CD8-positive, alpha-beta memory T cell (primary cell): Measurements from ENCODE around the gene APEH. TPM values are rescaled to one million over a fixed set of nuclear protein-coding genes. Genes with fewer than 3 reads are reported as not detected.
"Not testable (repeated sequence)": the region's sequence is repeated elsewhere in the genome, so short reads cannot be mapped to it uniquely, and the experiment has no call there.

Experiments
- CTCF ChIA-PET: fragments of 350-600 bp; sonication (Branson Sonifier 250); formaldehyde crosslinking; loops from one replicate; lab custom pipeline; 2021; ENCODE audit warnings: antibody characterized with exemption; lab: Charles Lee
- POLR2A ChIA-PET: fragments of 350-600 bp; sonication (Branson Sonifier 250); formaldehyde crosslinking; loops from one replicate; lab custom pipeline; 2021; ENCODE audit warnings: antibody characterized with exemption; lab: Charles Lee
- DNase-seq, 5 donors: peaks; one replicate each; pipeline versions ENCODE4 v3.0.0 to v3.0.0-alpha.2; 2020 to 2022; ENCODE audit warnings: mixed read lengths in 1 of 5
- H3K27ac ChIP-seq: one replicate; pipeline ENCODE4 v1.7.0; 2013; ENCODE audit warnings: low read depth, mild to moderate bottlenecking, low read length, moderate library complexity
- H3K27me3 ChIP-seq: 2 replicates; pipeline ENCODE4 v1.7.0; 2013; ENCODE audit warnings: low read length, mild to moderate bottlenecking; ENCODE audit not compliant: insufficient read depth, poor library complexity, severe bottlenecking
- H3K36me3 ChIP-seq: 2 replicates; pipeline ENCODE4 v1.7.0; 2013; ENCODE audit warnings: mild to moderate bottlenecking, low read length, moderate library complexity; ENCODE audit not compliant: insufficient read depth
- H3K4me1 ChIP-seq: 2 replicates; pipeline ENCODE4 v1.7.0; 2013; ENCODE audit warnings: mild to moderate bottlenecking, low read length, moderate library complexity; ENCODE audit not compliant: insufficient read depth
- H3K4me3 ChIP-seq: 2 replicates; pipeline ENCODE4 v1.7.0; 2013; ENCODE audit warnings: mild to moderate bottlenecking, low read length
- H3K9me3 ChIP-seq: 2 replicates; pipeline ENCODE4 v1.7.0; 2013; ENCODE audit warnings: mild to moderate bottlenecking, low read length
- H3K27ac Mint-ChIP-seq, 8 donors: one replicate each; pipeline ENCODE4 v1.8.0; 2020 to 2021; ENCODE audit warnings: mixed read lengths in 8 of 8, mild to moderate bottlenecking in 6 of 8, inconsistent platforms in 3 of 8, moderate library complexity in 3 of 8
- H3K27me3 Mint-ChIP-seq, 2 donors: one replicate each; pipeline ENCODE4 v1.8.0; 2020 to 2021; ENCODE audit warnings: mixed read lengths in 2 of 2, mild to moderate bottlenecking in 1 of 2, moderate library complexity in 1 of 2
- H3K36me3 Mint-ChIP-seq, 3 donors: one replicate each; pipeline ENCODE4 v1.8.0; 2020 to 2021; ENCODE audit warnings: mixed read lengths in 3 of 3, inconsistent platforms in 1 of 3, mild to moderate bottlenecking in 1 of 3
- H3K4me1 Mint-ChIP-seq, 3 donors: one replicate each; pipeline ENCODE4 v1.8.0; 2020 to 2021; ENCODE audit warnings: mixed read lengths in 3 of 3, inconsistent platforms in 1 of 3, mild to moderate bottlenecking in 1 of 3
- H3K4me3 Mint-ChIP-seq, 7 donors: one replicate each; pipeline ENCODE4 v1.8.0; 2020 to 2021; ENCODE audit warnings: mixed read lengths in 7 of 7, mild to moderate bottlenecking in 6 of 7, moderate library complexity in 4 of 7, inconsistent platforms in 2 of 7
- H3K9me3 Mint-ChIP-seq, 5 donors: one replicate each; pipeline ENCODE4 v1.8.0; 2020 to 2022; ENCODE audit warnings: mixed read lengths in 5 of 5, mild to moderate bottlenecking in 3 of 5, moderate library complexity in 2 of 5, inconsistent platforms in 1 of 5
- polyA plus RNA-seq: library from polyadenylated mRNA; unstranded; fragments of 300-500 nt; fragmentation: Illumina TruSeq; gene quantifications from one replicate; pipeline ENCODE4 v1.2.3, GENCODE V29; 2021
- total RNA-seq, 2 experiments: library from RNA; stranded (reverse); gene quantifications; one replicate each; pipeline ENCODE4 v1.2.3, GENCODE V29; 2021

APEH gene
- total and polyA plus RNA-seq, 3 experiments from 2014 or later, result 119 to 194 (median 190) TPM

- Mint-ChIP-seq H3K4me3 (peak overlapping the region in 1 of 7 donors; percentile 54), H3K4me1 (peaks cover 4 to 34% (median 15%) of the 10 kb centered on the region in 3 donors), H3K36me3 (peaks cover 0 to 55% (median 2%) of the 10 kb centered on the region in 3 donors)
- peaks cover 18% of the 10 kb centered on the region for H3K36me3 ChIP-seq
- H3K27me3 Mint-ChIP-seq, H3K4me3 ChIP-seq, H3K9me3 ChIP-seq, CTCF ChIA-PET, H3K27ac ChIP-seq, H3K4me1 ChIP-seq, DNase-seq, H3K27ac Mint-ChIP-seq, H3K27me3 ChIP-seq, H3K9me3 Mint-ChIP-seq, POLR2A ChIA-PET: not testable (repeated sequence)
Observed at GRCh38 chr3:49684453-49684852, 10.3 kb downstream of the APEH start.

- H3K27me3 Mint-ChIP-seq, H3K9me3 Mint-ChIP-seq, POLR2A ChIA-PET, H3K27me3 ChIP-seq, H3K27ac ChIP-seq, H3K9me3 ChIP-seq, H3K4me1 ChIP-seq, H3K4me3 ChIP-seq, CTCF ChIA-PET, DNase-seq: not testable (repeated sequence)
- Mint-ChIP-seq H3K4me3 (peak overlapping the region in 3 of 7 donors; percentile 24 to 33 (median 29)), H3K4me1 (peaks cover 9 to 36% (median 18%) of the 10 kb centered on the region in 3 donors), H3K36me3 (peaks cover 0 to 53% (median 2%) of the 10 kb centered on the region in 3 donors), H3K27ac (peak overlapping the region in 1 of 8 donors; percentile 9)
- peaks cover 12% of the 10 kb centered on the region for H3K36me3 ChIP-seq
Observed at GRCh38 chr3:49685103-49685502, 11.0 kb downstream of the APEH start.

- DNase-seq, H3K27me3 Mint-ChIP-seq, CTCF ChIA-PET, H3K9me3 Mint-ChIP-seq, H3K27ac Mint-ChIP-seq, H3K4me3 ChIP-seq, POLR2A ChIA-PET, H3K27me3 ChIP-seq, H3K9me3 ChIP-seq, H3K27ac ChIP-seq, H3K36me3 ChIP-seq: not testable (repeated sequence)
- Mint-ChIP-seq H3K4me3 (peak overlapping the region in 1 of 7 donors; percentile 74), H3K4me1 (peaks cover 16 to 44% (median 24%) of the 10 kb centered on the region in 3 donors), H3K36me3 (peaks cover 0 to 45% (median 2%) of the 10 kb centered on the region in 3 donors)
- peaks cover 13% of the 10 kb centered on the region for H3K4me1 ChIP-seq
Observed at GRCh38 chr3:49685846-49686245, 11.7 kb downstream of the APEH start.

- H3K36me3 Mint-ChIP-seq, result peaks cover 0 to 42% (median 2%) of the 10 kb centered on the region in 3 donors
- H3K27me3 Mint-ChIP-seq, H3K27ac Mint-ChIP-seq, H3K9me3 Mint-ChIP-seq, H3K27me3 ChIP-seq, H3K9me3 ChIP-seq, H3K36me3 ChIP-seq, POLR2A ChIA-PET, H3K27ac ChIP-seq, CTCF ChIA-PET: not testable (repeated sequence)
- peak overlapping the region; percentile 39 for H3K4me3 ChIP-seq
- H3K4me1 ChIP-seq, result peaks cover 18% of the 10 kb centered on the region
- peak overlapping the region in 6 of 7 donors; percentile 48 to 74 (median 70) for H3K4me3 Mint-ChIP-seq
- DNase-seq, result peak; percentile 11 to 66 (median 32)
- H3K4me1 Mint-ChIP-seq, result peaks cover 21 to 49% (median 29%) of the 10 kb centered on the region in 3 donors
Observed at GRCh38 chr3:49686346-49686745, 12.2 kb downstream of the APEH start.

GRCh38 chr3:49686769-49687423, 12.7 kb downstream of the APEH start:
- H3K27ac ChIP-seq, H3K4me3 ChIP-seq, CTCF ChIA-PET, H3K36me3 ChIP-seq, H3K27me3 ChIP-seq, H3K9me3 ChIP-seq, H3K27me3 Mint-ChIP-seq, POLR2A ChIA-PET, H3K9me3 Mint-ChIP-seq: not testable (repeated sequence)
- peak in 4 of 5 donors; percentile 9 to 48 (median 32) for DNase-seq
- H3K27ac Mint-ChIP-seq, result peak overlapping the region in 1 of 8 donors; percentile 5
- H3K4me1 Mint-ChIP-seq, result peaks cover 21 to 52% (median 30%) of the 10 kb centered on the region in 3 donors
- peak overlapping the region; percentile 26 to 98 (median 50) for H3K4me3 Mint-ChIP-seq
- H3K36me3 Mint-ChIP-seq, result peaks cover 0 to 37% (median 2%) of the 10 kb centered on the region in 3 donors
- H3K4me1 ChIP-seq, result peaks cover 20% of the 10 kb centered on the region

- H3K27me3 Mint-ChIP-seq, H3K4me3 ChIP-seq, H3K27me3 ChIP-seq, H3K27ac ChIP-seq, H3K9me3 ChIP-seq, H3K9me3 Mint-ChIP-seq, H3K36me3 ChIP-seq, DNase-seq, POLR2A ChIA-PET, CTCF ChIA-PET: not testable (repeated sequence)
- peak overlapping the region in 6 of 7 donors; percentile 26 to 98 (median 90) for H3K4me3 Mint-ChIP-seq
- H3K36me3 Mint-ChIP-seq, result peaks cover 0 to 32% (median 2%) of the 10 kb centered on the region in 3 donors
- peaks cover 20% of the 10 kb centered on the region for H3K4me1 ChIP-seq
- H3K27ac Mint-ChIP-seq, result peak overlapping the region in 2 of 8 donors; percentile 5 to 63
- peaks cover 22 to 54% (median 31%) of the 10 kb centered on the region in 3 donors for H3K4me1 Mint-ChIP-seq
Observed at GRCh38 chr3:49687424-49687795, 13.3 kb downstream of the APEH start.

GRCh38 chr3:49688338-49689045, 14.3 kb downstream of the APEH start:
- H3K4me3 ChIP-seq, result peak overlapping the region; percentile 97
- H3K27me3 ChIP-seq, H3K36me3 ChIP-seq, H3K27me3 Mint-ChIP-seq, POLR2A ChIA-PET, DNase-seq, H3K9me3 ChIP-seq, H3K9me3 Mint-ChIP-seq: not testable (repeated sequence)
- peaks cover 27 to 58% (median 34%) of the 10 kb centered on the region in 3 donors for H3K4me1 Mint-ChIP-seq
- H3K4me1 ChIP-seq, result peaks cover 20% of the 10 kb centered on the region
- CTCF ChIA-PET, result interaction anchor here (1.7 kb wide), 1 partner anchor 149 kb away, joined by 4 read pairs; no protein-coding TSS in a partner anchor
- H3K36me3 Mint-ChIP-seq, result peaks cover 0 to 23% (median 0%) of the 10 kb centered on the region in 3 donors
- peak overlapping the region; percentile 94 to 98 (median 97) for H3K4me3 Mint-ChIP-seq
- H3K27ac ChIP-seq, result peak overlapping the region; percentile 76
- H3K27ac Mint-ChIP-seq, result peak overlapping the region; percentile 95 to 99 (median 96)
